Measurements from ENCODE around the gene CD86. TPM values are rescaled to one million over a fixed set of nuclear protein-coding genes. Genes with fewer than 3 reads are reported as not detected.

The CD86 gene
- total and polyA plus RNA-seq, 2 of the 8 experiments (the other 6 are each of a cell fraction or from before 2014, with no cell fraction given) = 0.12 to 0.30 TPM

- 91% methylated on average over 8 of the region's 8 CpGs; no CpG with 5 or more reads in 1 of the 2 experiments for WGBS, 2 experiments (ENCODE audit: extremely low coverage in 1 of 2, insufficient coverage in 1 of 2, insufficient read length in 1 of 2, insufficient replicate concordance in 2 of 2, low coverage in 1 of 2, low lambda C conversion rate in 2 of 2, missing lambda C conversion rate in 1 of 2)
- Histone ChIP-seq H3K4me3 (ENCODE audit: extremely low read depth in 1 of 4, insufficient read depth in 2 of 4, low read depth in 3 of 4, low read length in 4 of 4) (no peak overlapping the region), H3K79me1 (ENCODE audit: low read depth, low read length) (no peaks in the 10 kb centered on the region), H3K23ac (ENCODE audit: insufficient read length) (no peak overlapping the region), H3K27ac (ENCODE audit: low read depth, low read length) (no peak overlapping the region), H3K4ac (replicated peaks; ENCODE audit: insufficient read length, low read depth, low read length) (no peak overlapping the region), H3K27me3 (replicated peaks in 1 of 4; ENCODE audit: control insufficient read depth in 3 of 4, extremely low read depth in 1 of 4, insufficient read depth in 3 of 4, low read length in 3 of 4) (no peaks in the 10 kb centered on the region), H4K91ac (replicated peaks; ENCODE audit: insufficient read length, low read length) (no peak overlapping the region), H2AK5ac (ENCODE audit: low read depth, low read length) (no peak overlapping the region), H3K18ac (ENCODE audit: extremely low read depth, low read length) (no peak overlapping the region), H3K79me2 (ENCODE audit: control insufficient read depth in 1 of 2, insufficient read depth in 2 of 2, low read length in 2 of 2) (no peaks in the 10 kb centered on the region), H3K4me2 (ENCODE audit: insufficient read depth in 1 of 2, low read depth in 2 of 2, low read length in 2 of 2) (no peak overlapping the region), H2BK12ac (ENCODE audit: low read depth, low read length) (no peak overlapping the region), H3K4me1 (replicated peaks in 1 of 4; ENCODE audit: control insufficient read depth in 3 of 4, insufficient read depth in 4 of 4, low read length in 3 of 4) (no peaks in the 10 kb centered on the region), H2BK120ac (replicated peaks; ENCODE audit: low read depth, low read length) (no peak overlapping the region), H3K9ac (replicated peaks in 1 of 4; ENCODE audit: extremely low read depth in 1 of 4, low read depth in 3 of 4, low read length in 3 of 4) (no peak overlapping the region), H2BK15ac (ENCODE audit: low read length) (no peak overlapping the region), H2BK20ac (ENCODE audit: low read length) (no peak overlapping the region), H4K5ac (ENCODE audit: insufficient read length, low read depth, low read length) (no peak overlapping the region), H3K56ac (replicated peaks; ENCODE audit: insufficient read length, low read depth, low read length) (no peak overlapping the region), H4K20me1 (replicated peaks in 1 of 2; ENCODE audit: control insufficient read depth in 1 of 2, insufficient read depth in 2 of 2, low read length in 2 of 2) (no peaks in the 10 kb centered on the region), H3K36me3 (ENCODE audit: control insufficient read depth in 2 of 4, insufficient read depth in 4 of 4, low read length in 3 of 4) (no peaks in the 10 kb centered on the region), H3K23me2 (ENCODE audit: low read depth, low read length) (no peaks in the 10 kb centered on the region), H3K14ac (ENCODE audit: insufficient read length) (no peak overlapping the region), H2BK5ac (ENCODE audit: low read depth, low read length) (no peak overlapping the region), H3K9me3 (ENCODE audit: insufficient read depth in 2 of 2, low read depth in 1 of 2, low read length in 1 of 2) (no peaks in the 10 kb centered on the region), H2AFZ (ENCODE audit: low read length) (no peak overlapping the region), H4K8ac (ENCODE audit: extremely low read depth, insufficient read depth, low read length) (no peak overlapping the region)
- POLR2A ChIA-PET (ENCODE audit: partially characterized antibody) = interaction anchor here (0.6 kb wide), 1 partner anchor 195 kb away, joined by 4 read pairs; no protein-coding TSS in a partner anchor
- FAIRE-seq (no peak), DNase-seq (ENCODE audit: low read depth in 1 of 2, low spot score in 2 of 2) (no peak)
- CTCF ChIA-PET (ENCODE audit: partially characterized antibody) = interaction anchor here (0.6 to 9.3 kb wide), 11 partner anchors 11 to 288 kb away, joined by 3 to 113 read pairs (median 3); no protein-coding TSS in a partner anchor
- TF ChIP-seq TEAD4 (IDR thresholded peaks at IDR 0.05; ENCODE audit: low read depth, low read length) (no peak), POLR2A (IDR thresholded peaks at IDR 0.05; ENCODE audit: control extremely low read depth in 1 of 2, low read depth in 2 of 2, low read length in 2 of 2) (no peak), GTF2F1 (IDR thresholded peaks at IDR 0.05; ENCODE audit: borderline replicate concordance, low read depth, low read length) (no peak), SIRT6 (IDR thresholded peaks at IDR 0.05; ENCODE audit: low read length) (no peak), CREB1 (IDR thresholded peaks at IDR 0.05) (no peak), GABPA (IDR thresholded peaks at IDR 0.05; ENCODE audit: borderline replicate concordance, insufficient read depth, low read length) (no peak), KDM1A (IDR thresholded peaks at IDR 0.05; ENCODE audit: borderline replicate concordance, low read length) (no peak), KDM4A (IDR thresholded peaks at IDR 0.05; ENCODE audit: low read depth, low read length, severe bottlenecking) (no peak), USF2 (IDR thresholded peaks at IDR 0.05; ENCODE audit: low read length) (no peak), TBP (IDR thresholded peaks at IDR 0.05; ENCODE audit: low read depth, low read length) (no peak), CHD2 (IDR thresholded peaks at IDR 0.05; ENCODE audit: low read length) (no peak), CBX5 (IDR thresholded peaks at IDR 0.05; ENCODE audit: low read depth, low read length) (no peak)
- TF ChIP-seq, protein P1, sequence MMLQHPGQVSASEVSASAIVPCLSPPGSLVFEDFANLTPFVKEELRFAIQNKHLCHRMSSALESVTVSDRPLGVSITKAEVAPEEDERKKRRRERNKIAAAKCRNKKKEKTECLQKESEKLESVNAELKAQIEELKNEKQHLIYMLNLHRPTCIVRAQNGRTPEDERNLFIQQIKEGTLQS (IDR thresholded peaks at IDR 0.05; ENCODE audit: insufficient read depth, low read depth, low read length) = no peak
Measured at GRCh38 chr3:122104515-122105194, 49.5 kb downstream of the CD86 start.
